K562 (cell line): ENCODE results near the gene OTOG. TPM values are rescaled to one million over a fixed set of nuclear protein-coding genes. Genes with fewer than 3 reads are reported as not detected.

Experiments
- ATAC-seq: fragments of 200-7000 bp; cut with Tn5 transposase; 3 replicates; pipeline ENCODE4 v1.9.1; 2020; ENCODE audit warnings: moderate library complexity
- BruUV-seq: library from RNA; stranded (reverse); fragments of 400-500 nt; replicated peaks from 2 replicates; lab custom pipeline; 2021; lab: Mats Ljungman, UMichigan
- CTCF ChIA-PET: fragments of 300-600 bp; formaldehyde crosslinking; extraction: SDS; loops from one replicate; lab custom pipeline; 2021; ENCODE audit warnings: low intra/inter-chr PET ratio; lab: Yijun Ruan, JAX
- POLR2A ChIA-PET: fragments of 300-600, 350-650 bp; sonication (Branson Sonifier 250); formaldehyde crosslinking; extraction: SDS; loops from one replicate; lab custom pipeline; 2021; ENCODE audit warnings: antibody characterized with exemption, inconsistent platforms; lab: Yijun Ruan, JAX
- DNase-seq, 4 experiments: peaks; one replicate each; pipeline versions ENCODE4 v3.0.0 to v3.0.0-alpha.2; 2011 to 2018; ENCODE audit warnings: low spot score in 3 of 4, mixed read lengths in 3 of 4; ENCODE audit errors: extremely low read depth in 1 of 4
- FAIRE-seq: peaks from 2 replicates; lab custom pipeline; 2011; peaks lifted over from hg19 to GRCh38; lab: Jason Lieb, UNC
- H2AFZ ChIP-seq: 2 replicates; pipeline ENCODE4 v1.6.0; 2011; ENCODE audit warnings: low read depth, low read length, control low read depth, inconsistent platforms
- H3K27ac ChIP-seq: fragments of 200-600 bp; 3 replicates; pipeline ENCODE4 v1.8.0; 2011; ENCODE audit warnings: low read depth, mild to moderate bottlenecking, control low read depth, inconsistent platforms, low read length, moderate library complexity, mixed read lengths; ENCODE audit errors: extremely low read depth
- H3K27me3 ChIP-seq, 2 experiments: fragments of 300-600 bp in 1 of 2; 2 replicates in 1 of 2; 3 replicates in 1 of 2; pipeline versions ENCODE4 v1.6.0 to v1.8.0; 2011; ENCODE audit warnings: inconsistent platforms in 2 of 2, low read length in 2 of 2, mild to moderate bottlenecking in 1 of 2, mixed read lengths in 1 of 2, moderate library complexity in 1 of 2; ENCODE audit not compliant: control insufficient read depth in 2 of 2, insufficient read depth in 2 of 2
- H3K36me3 ChIP-seq: fragments of 300-600 bp; 3 replicates; pipeline ENCODE4 v1.8.0; 2011; ENCODE audit warnings: mild to moderate bottlenecking, low read length, inconsistent platforms; ENCODE audit not compliant: control insufficient read depth, insufficient read depth
- H3K4me1 ChIP-seq, 2 experiments: fragments of 200-600 bp in 1 of 2; replicated peaks in 1 of 2; 2 replicates in 1 of 2; 3 replicates in 1 of 2; pipeline versions ENCODE4 v1.5.1 to v1.8.0; 2011; ENCODE audit warnings: inconsistent platforms in 2 of 2, low read length in 2 of 2, mild to moderate bottlenecking in 1 of 2, mixed read lengths in 1 of 2, moderate library complexity in 1 of 2; ENCODE audit not compliant: control insufficient read depth in 2 of 2, insufficient read depth in 2 of 2
- H3K4me2 ChIP-seq: 2 replicates; pipeline ENCODE4 v1.6.1; 2011; ENCODE audit warnings: low read length, control low read depth, inconsistent platforms, mixed read lengths; ENCODE audit not compliant: insufficient read depth
- H3K4me3 ChIP-seq: fragments of 200-600 bp; sonication (generic), shearing (Covaris generic); 2 replicates; pipeline ENCODE4 v1.5.1; 2016; ENCODE audit warnings: control low read depth, inconsistent platforms
- H3K79me2 ChIP-seq: fragments of 200-600 bp; 3 replicates; pipeline ENCODE4 v1.8.0; 2011; ENCODE audit warnings: low read length, inconsistent platforms; ENCODE audit not compliant: control insufficient read depth, insufficient read depth
- H3K9ac ChIP-seq, 2 experiments: 2 replicates each; pipeline versions ENCODE4 v1.6.0 to v1.6.1; 2011; ENCODE audit warnings: low read depth in 2 of 2, low read length in 2 of 2, control low read depth in 1 of 2, inconsistent platforms in 1 of 2, mild to moderate bottlenecking in 1 of 2, mixed read lengths in 1 of 2; ENCODE audit not compliant: insufficient read depth in 1 of 2
- H3K9me1 ChIP-seq: one replicate; pipeline ENCODE4 v1.6.0; 2011; ENCODE audit warnings: inconsistent platforms, mild to moderate bottlenecking, low read length, moderate library complexity; ENCODE audit not compliant: control insufficient read depth, insufficient read depth
- H3K9me3 ChIP-seq: replicated peaks from 2 replicates; pipeline ENCODE4 v1.5.1; 2011; ENCODE audit warnings: low read depth, low read length, inconsistent platforms; ENCODE audit not compliant: control insufficient read depth, insufficient read depth
- H4K20me1 ChIP-seq: replicated peaks from 2 replicates; pipeline ENCODE4 v1.6.1; 2011; ENCODE audit warnings: low read length, inconsistent platforms, mixed read lengths; ENCODE audit not compliant: control insufficient read depth, insufficient read depth
- CHD7 ChIP-seq: fragments of 200-600 bp; sonication (generic); IDR thresholded peaks from one replicate; pipeline ENCODE4 v1.6.1; 2012; ENCODE audit warnings: mild to moderate bottlenecking, low read depth, low read length, inconsistent platforms
- E2F5 ChIP-seq: sonication (generic); formaldehyde crosslinking; IDR thresholded peaks from 2 replicates; pipeline ENCODE4 v1.8.0; 2022; ENCODE audit warnings: mild to moderate bottlenecking, missing genetic modification reagents
- NELFE ChIP-seq: IDR thresholded peaks from 2 replicates; pipeline ENCODE4 v1.6.1; 2011; ENCODE audit warnings: mild to moderate bottlenecking; ENCODE audit not compliant: insufficient read depth, insufficient read length
- WGBS: fragments of 100-300 bp; shearing (Covaris generic); methylation state at CpG from one replicate; pipeline ENCODE4 v1.1.6; 2016; ENCODE audit warnings: low coverage, mixed read lengths; ENCODE audit not compliant: insufficient coverage; ENCODE audit errors: missing lambda C conversion rate; 5-methylcytosine and 5-hydroxymethylcytosine counted together
- in situ Hi-C: fragments of 300-500 bp; cut with MboI; formaldehyde crosslinking; loops from 4 replicates; pipeline ENCODE4 v1.15.0; 2018; ENCODE audit warnings: inconsistent platforms, mixed read lengths
- intact Hi-C: fragments of 100-400 bp; cut with micrococcal nuclease; formaldehyde crosslinking; loops from 2 replicates; pipeline ENCODE4 v1.14.2; 2022
- polyA plus RNA-seq, 8 experiments: library from polyadenylated mRNA; depleted of rRNA in 4 of 8; stranded (reverse) in 5 of 8; unstranded in 3 of 8; fragments of >200 nt; fragmentation: Nextera tagmentation in 2 of 8; fragmentation: Illumina TruSeq in 1 of 8; extraction: Ambion mirVana in 2 of 8; extraction: Trizol in 1 of 8; gene quantifications; 2 replicates each; pipeline versions ENCODE4 v1.2.1 to v1.2.3, GENCODE V29; 2011 to 2014; ENCODE audit warnings: inconsistent platforms in 1 of 8, missing spikeins in 1 of 8
- total RNA-seq, 7 experiments: library from RNA; depleted of rRNA in 6 of 7; stranded (reverse); fragments of >200 nt in 6 of 7; fragmentation: Illumina TruSeq in 2 of 7; extraction: Trizol in 2 of 7; gene quantifications; 2 replicates each; pipeline versions ENCODE4 v1.2.1 to v1.2.3, GENCODE V29; 2011 to 2021; ENCODE audit warnings: low replicate concordance in 1 of 7

OTOG gene
- total and polyA plus RNA-seq, 9 of the 15 experiments (the other 6 are each of a cell fraction or from before 2014, with no cell fraction given) = not detected

GRCh38 chr11:17597770-17598169 lies 50.7 kb downstream of the OTOG start:
- Histone ChIP-seq H3K36me3 (no peaks in the 10 kb centered on the region), H3K9ac (no peak overlapping the region), H2AFZ (no peak overlapping the region), H3K79me2 (no peaks in the 10 kb centered on the region), H3K4me3 (no peak overlapping the region), H3K27me3 (peaks cover 0 to 16% of the 10 kb centered on the region in 2 experiments; a peak in 3 of 5 replicates), H3K4me2 (no peak overlapping the region), H3K9me3 (no peaks in the 10 kb centered on the region), H3K27ac (no peak overlapping the region), H3K4me1 (no peaks in the 10 kb centered on the region), H4K20me1 (peaks cover 7% of the 10 kb centered on the region; the same call in 1 of the 2 replicates), H3K9me1 (no peaks in the 10 kb centered on the region)
- intact Hi-C loops (loop anchor here (1.0 to 2.0 kb wide), 2 partner anchors 125 to 133 kb away; no protein-coding TSS in a partner anchor), in situ Hi-C loops (loop anchor here (5.0 kb wide), 1 partner anchor 380 kb away; no protein-coding TSS in a partner anchor)
- ChIA-PET CTCF (interaction anchor here (2.1 kb wide), 1 partner anchor 133 kb away, joined by 10 read pairs; no protein-coding TSS in a partner anchor), POLR2A (no interaction called here)
- TF ChIP-seq CHD7 (no peak), NELFE (no peak), E2F5 (CRISPR knock-in tag) (no peak)
- WGBS = 14% methylated on average over 5 of the region's 5 CpGs
- DNase-seq (no peak), ATAC-seq (no peak), FAIRE-seq (no peak)
- no TSS peak for BruUV-seq
